OCI-M1 (cell line): ENCODE data around the gene SERINC3.

Experiments used
- DNase-seq: peaks from one replicate; lab custom pipeline; 2025; lab: John Stamatoyannopoulos, UW

The SERINC3 gene

DNA sequence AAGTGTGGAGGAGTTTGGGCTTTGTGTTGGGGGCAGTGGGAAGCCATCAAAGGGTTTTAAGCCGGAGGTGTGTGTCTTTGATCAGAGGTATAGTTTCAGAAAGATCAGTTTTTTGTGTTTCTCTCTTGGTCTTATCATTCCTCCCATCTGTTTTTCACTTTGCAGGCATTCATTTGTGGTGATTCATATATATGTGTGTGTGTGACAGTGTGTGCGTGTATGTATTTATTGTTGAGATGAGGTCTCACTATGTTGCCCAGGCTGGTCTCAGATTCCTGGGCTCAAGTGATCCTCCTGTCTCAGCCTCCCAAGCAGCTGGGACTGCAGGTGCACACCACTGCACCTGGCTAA is 11.1 kb upstream of the SERINC3 start:
- DNase-seq = peak; percentile 50

DNA sequence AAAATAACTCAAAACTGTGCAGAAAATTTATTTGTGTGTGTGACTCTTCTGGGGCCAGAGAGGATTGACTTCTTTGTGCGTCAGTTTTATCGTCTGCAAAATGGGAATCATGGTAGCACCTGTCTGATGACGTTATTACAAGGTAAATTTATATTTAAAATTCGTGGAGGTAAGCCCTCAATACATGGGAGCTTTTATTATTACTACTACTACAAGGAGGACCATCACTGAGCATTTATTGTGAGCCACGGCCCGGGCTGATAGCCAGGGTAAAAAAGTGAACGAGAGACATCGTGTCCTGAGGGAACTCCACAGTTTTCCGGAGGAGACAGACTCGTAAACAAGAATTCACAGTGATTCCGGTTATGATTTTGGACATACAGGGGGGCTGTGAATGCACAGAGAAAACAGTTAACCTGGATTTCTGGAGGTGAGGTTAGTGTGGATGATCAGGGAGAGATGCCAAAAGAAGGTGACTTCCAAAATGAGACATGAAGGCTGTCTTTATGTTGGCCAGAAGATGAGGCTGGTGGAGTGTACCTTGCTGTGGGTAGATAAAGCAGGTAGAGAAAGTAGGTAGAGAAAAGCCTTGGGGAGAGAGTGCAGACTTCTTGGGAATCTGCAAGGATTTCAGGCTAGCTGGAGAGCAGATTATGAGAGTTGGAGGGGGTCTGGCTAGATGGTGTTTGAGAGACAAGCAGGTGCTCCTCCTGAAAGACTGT is 10.6 kb upstream of the SERINC3 start:
- peak; percentile 50 for DNase-seq

- DNase-seq = no peak
Measured at GRCh38 chr20:44528309-44528708, 6.4 kb upstream of the SERINC3 start.

DNA sequence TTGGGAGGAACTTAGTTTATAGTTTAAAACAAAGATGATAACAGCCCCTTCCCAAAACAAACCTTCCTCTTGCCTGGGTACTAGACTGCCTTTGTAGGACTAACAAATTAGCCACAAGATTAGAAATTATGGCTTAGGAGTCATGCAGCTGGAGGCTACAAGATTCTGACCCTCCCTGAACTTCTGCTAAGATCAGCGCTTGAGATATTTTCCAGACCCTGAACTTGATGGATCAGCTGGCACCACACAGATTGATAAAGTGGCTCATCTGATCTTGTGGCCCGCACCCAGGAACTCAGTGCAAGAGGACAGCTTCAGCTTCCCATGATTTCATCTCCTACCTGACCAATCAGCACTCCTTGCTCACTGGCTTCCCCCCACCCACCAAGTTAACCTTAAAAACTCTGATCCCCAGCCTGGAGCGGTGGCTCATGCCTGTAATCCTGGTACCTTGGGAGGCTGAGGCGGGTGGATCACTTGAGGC is 5.9 kb upstream of the SERINC3 start:
- peak; percentile 16 for DNase-seq

DNA sequence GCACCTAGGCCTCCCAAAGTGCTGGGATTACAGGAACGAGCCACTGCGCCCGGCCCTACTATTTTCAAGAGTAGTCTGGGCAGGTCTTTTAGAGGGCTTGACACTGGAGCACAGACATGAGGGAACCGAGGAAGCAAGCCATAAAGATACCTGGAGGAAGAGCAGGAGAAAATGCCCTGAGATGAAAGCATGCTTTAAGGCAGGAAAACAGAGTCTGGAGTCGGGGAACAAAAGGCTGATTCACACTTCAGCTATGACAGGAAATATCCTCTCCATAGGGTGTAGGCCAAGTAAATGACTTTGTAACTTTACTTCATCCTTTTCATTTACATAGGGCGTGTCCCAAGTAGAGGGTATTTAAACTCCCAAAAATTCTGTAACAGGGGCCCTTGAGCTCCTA is 4.3 kb upstream of the SERINC3 start:
- DNase-seq = no peak

GRCh38 chr20:44523746-44524145 is 1.9 kb upstream of the SERINC3 start:
- DNase-seq = peak; percentile 60

- no peak for DNase-seq
Measured at GRCh38 chr20:44522841-44523240, 971 bp upstream of the SERINC3 start.

DNA sequence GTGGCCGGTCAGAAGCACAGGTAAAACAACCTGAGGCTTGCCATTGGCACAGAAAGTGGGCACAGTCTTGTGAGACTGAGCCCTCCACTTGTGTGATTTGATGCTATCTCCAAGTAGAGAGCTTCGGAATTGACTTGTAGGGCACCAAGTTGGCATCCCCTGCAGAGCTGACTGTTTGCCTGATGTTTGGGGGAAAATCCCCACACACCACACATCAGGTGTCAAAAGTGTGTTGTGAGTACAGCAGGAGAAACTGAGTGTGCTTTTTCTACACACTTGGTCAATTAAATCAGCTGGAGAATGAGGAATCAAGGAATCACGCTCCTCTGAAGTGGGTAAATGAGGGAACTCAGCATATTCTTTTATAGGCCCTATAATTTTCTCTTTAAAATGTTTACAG is 989 bp downstream of the SERINC3 start:
- no peak for DNase-seq

DNA sequence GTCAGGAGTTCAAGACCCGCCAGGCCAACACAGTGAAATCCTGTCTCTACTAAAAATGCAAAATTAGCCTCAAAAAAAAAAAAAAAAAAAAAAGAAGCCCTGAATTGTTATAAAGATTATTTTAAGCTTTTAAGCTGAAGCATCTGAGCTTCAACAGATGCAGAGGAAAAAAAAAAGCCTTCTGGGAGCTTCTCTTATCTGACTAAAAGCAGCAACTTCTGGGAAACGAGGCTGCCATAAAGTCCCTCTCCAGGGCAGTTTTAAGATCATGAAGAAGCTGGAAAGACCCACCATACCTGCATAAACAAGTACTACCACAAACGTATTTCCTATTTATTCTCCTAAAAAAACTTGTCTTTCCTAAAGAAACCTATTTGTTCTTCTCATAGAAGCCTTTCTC is 3.6 kb downstream of the SERINC3 start:
- DNase-seq = peak; percentile 46

GRCh38 chr20:44517454-44517853 is 4.4 kb downstream of the SERINC3 start:
- DNase-seq = no peak

DNA sequence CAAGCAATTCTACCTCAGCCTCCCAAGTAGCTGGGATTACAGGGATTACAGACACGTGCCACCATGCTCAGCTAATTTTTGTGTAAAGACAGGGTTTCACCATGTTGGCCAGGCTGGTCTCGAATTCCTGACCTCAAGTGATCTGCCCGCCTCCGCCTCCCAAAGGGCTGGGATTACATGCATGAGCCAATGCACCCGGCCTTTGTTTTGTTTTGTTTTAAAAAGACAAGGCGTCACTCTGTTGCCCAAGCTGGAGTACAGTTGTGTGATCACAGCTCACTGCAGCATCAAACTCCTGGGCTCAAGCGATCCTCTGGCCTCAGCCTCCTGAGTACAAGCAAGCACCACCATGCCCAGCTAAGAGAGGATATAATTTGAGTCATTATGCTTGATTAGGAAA is 5.4 kb downstream of the SERINC3 start:
- no peak for DNase-seq

GRCh38 chr20:44513871-44514270 is 8.0 kb downstream of the SERINC3 start:
- DNase-seq = no peak

- no peak for DNase-seq
Measured at GRCh38 chr20:44509762-44510161, 12.1 kb downstream of the SERINC3 start.

DNA sequence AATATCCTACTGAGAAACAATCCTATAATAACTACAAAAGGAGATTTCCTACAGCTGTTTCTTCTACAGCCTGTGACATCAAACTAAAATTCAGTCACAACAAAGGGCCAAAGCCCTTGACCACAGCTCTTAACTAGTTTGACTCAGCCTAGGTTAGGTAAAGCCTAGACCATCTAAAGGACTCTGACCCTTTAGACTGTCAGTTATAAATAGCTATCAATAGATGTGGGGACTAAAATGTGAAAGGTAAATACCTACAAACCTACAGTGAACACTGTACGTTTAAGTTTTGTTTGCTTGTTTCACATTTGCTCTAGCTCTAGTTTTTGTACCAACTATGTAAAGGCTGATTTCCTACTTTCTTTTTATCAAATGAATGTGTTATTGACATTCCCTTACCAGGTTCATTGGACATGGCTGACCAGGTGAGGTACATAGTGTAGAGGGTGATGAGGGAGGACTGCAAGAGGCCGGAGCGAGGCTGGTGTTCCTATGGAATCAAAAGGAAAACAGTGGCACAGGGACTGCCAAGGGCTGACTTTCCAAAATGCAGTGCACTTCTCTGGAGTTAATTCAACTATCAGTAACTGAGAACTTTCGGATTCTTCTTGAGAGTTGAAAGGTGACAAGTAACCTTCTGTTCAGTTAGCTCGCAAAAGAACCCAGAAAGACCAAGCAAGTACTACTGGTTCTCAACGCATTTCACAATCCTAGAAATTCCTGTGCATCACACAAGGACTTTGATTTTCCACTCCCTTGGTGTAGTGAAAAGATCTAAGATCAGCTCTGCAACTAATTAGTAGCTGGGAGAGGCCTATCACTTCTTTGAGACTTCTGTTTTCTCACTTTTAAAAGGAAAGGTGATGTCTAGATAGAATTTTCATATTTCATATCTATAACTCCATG is 17.2 kb downstream of the SERINC3 start:
- DNase-seq = no peak

GRCh38 chr20:44502968-44503367 is 18.9 kb downstream of the SERINC3 start:
- no peak for DNase-seq

- DNase-seq = no peak
Measured at GRCh38 chr20:44501448-44501847, 20.4 kb downstream of the SERINC3 start.

DNA sequence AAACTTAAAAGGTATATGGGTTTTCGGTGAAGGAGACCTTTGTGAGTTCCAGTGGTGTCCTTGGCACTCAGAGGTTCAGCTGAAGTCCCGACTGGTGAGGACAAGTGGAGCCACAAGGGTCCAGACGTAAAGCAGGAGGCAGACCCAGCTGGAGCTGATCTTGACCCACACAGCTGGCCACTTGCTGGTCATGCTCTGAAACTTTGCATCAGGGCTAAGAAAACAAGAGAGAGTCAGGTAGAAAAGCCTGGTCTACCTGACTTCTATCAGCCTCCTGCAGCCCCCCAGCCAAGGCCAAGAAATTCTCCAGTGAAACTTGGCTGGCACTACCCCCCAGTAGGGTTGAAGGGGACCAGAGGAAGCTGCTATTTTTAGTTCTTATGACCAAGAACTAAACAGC is 21.6 kb downstream of the SERINC3 start:
- no peak for DNase-seq

- no peak for DNase-seq
Measured at GRCh38 chr20:44497761-44498160, 24.1 kb downstream of the SERINC3 start.

GRCh38 chr20:44496976-44497375 is 24.9 kb downstream of the SERINC3 start:
- no peak for DNase-seq

GRCh38 chr20:44495802-44496481 is 25.9 kb downstream of the SERINC3 start:
- no peak for DNase-seq

DNA sequence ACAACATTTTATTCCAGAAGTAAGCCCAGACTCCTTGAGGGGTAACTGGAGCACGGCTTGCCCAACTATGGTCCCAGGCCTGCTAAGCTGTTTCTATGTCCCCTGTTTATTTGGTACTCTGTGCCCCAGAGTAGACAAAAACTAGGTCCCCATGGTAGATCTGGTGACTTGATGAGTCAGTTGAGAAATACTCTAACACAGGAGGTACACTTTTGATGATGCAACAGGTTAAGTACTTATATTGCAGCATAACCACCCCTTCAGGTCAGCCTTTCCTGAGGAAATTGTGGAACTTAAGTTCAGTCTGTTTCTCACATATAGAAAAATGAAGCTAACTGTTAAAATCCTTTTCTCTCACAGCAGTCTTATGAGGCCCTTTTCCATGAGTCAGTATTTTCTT is 26.6 kb downstream of the SERINC3 start:
- peak; percentile 13 for DNase-seq

- DNase-seq = no peak
Measured at GRCh38 chr20:44494681-44495080, 27.2 kb downstream of the SERINC3 start.

DNA sequence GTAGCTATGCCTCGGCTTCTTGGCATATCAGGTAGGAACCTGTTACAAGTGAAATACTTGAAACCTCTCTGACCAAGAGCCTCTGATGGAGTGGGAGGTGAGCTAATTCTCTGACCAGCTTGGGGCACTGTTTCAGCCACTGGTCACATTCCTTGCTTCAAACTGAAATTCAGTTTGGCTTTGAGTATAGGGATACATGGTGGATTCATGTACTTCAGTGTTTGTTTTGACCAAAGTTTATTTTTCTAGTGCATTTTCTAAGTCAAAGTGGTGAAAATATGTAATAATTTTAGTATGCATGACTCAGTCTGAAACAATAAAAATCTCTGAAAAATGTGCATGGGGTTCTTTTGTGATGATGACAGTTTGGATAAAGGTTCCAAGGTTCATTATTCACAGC is 27.6 kb downstream of the SERINC3 start:
- no peak for DNase-seq
